GM12864 (cell line): ENCODE measurements around the gene LRRTM4.
"Not testable (repeated sequence)": the region's sequence is repeated elsewhere in the genome, so short reads cannot be mapped to it uniquely, and the experiment has no call there.

Experiments used
- DNase-seq: peaks from one replicate; pipeline ENCODE4 v3.0.0-alpha.2; 2011; ENCODE audit warnings: low read depth
- H3K4me3 ChIP-seq: 2 replicates; pipeline ENCODE4 v1.5.1; 2011; ENCODE audit warnings: mild to moderate bottlenecking, low read depth, low read length, control low read depth
- CTCF ChIP-seq: IDR thresholded peaks from 2 replicates; pipeline ENCODE4 v1.5.1; 2011; ENCODE audit warnings: low read depth, mild to moderate bottlenecking, moderate library complexity, low read length, control low read depth, inconsistent platforms; ENCODE audit errors: missing control alignments

LRRTM4 gene

GRCh38 chr2:76825140-76825970, 696.8 kb downstream of the LRRTM4 start:
- no peak for TF ChIP-seq CTCF
- H3K4me3 ChIP-seq, result no peak overlapping the region
- DNase-seq, result no peak

DNA sequence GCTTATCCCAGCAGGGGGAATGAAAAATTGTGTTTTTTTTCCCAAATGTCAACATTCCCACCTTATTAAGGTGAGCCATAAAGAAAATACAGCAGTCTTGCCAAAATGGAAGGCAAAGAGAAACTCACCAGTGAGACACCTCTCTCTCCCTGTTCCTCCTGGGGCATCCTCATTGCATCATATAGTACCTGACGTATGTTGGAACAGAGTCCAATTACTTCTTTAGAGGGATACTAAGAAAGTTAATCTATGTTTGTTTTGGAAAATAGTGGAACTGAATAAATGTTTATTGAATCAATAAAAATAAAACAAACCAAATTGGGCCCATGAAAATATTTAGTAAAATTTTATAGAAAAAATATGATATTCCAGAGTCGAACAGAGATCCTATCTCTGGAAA, 700.4 kb downstream of the LRRTM4 start:
- H3K4me3 ChIP-seq, result no peak overlapping the region
- no peak for DNase-seq
- no peak for TF ChIP-seq CTCF

- DNase-seq, result no peak
- H3K4me3 ChIP-seq, result no peak overlapping the region
- no peak for TF ChIP-seq CTCF
Observed at GRCh38 chr2:76813084-76813483, 709.1 kb downstream of the LRRTM4 start.

- H3K4me3 ChIP-seq, result no peak overlapping the region
- TF ChIP-seq CTCF, result no peak
- no peak for DNase-seq
Observed at GRCh38 chr2:76812156-76812555, 710.0 kb downstream of the LRRTM4 start.

GRCh38 chr2:76809136-76809535, 713.0 kb downstream of the LRRTM4 start:
- no peak for TF ChIP-seq CTCF
- DNase-seq, result no peak
- H3K4me3 ChIP-seq, result no peak overlapping the region

DNA sequence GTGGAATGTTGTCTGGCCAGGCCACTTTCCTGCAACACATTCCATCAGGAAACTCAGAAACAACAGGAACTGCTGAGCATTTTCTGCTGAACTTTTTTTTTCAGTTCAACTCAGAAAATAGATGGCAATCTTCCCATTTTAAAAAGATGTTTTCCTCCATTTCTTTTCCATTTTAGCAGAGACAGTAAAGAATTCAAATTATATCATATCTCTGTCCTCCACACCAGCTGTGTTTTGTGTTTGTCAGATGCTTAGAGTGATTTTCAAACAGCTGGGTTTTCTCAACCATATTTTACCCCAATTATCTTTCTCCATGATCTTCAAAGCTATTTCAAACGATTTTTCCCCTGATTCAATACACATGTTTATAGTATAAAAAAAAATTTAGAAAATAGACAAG, 713.4 kb downstream of the LRRTM4 start:
- TF ChIP-seq CTCF, result no peak
- DNase-seq, result no peak
- no peak overlapping the region for H3K4me3 ChIP-seq

DNA sequence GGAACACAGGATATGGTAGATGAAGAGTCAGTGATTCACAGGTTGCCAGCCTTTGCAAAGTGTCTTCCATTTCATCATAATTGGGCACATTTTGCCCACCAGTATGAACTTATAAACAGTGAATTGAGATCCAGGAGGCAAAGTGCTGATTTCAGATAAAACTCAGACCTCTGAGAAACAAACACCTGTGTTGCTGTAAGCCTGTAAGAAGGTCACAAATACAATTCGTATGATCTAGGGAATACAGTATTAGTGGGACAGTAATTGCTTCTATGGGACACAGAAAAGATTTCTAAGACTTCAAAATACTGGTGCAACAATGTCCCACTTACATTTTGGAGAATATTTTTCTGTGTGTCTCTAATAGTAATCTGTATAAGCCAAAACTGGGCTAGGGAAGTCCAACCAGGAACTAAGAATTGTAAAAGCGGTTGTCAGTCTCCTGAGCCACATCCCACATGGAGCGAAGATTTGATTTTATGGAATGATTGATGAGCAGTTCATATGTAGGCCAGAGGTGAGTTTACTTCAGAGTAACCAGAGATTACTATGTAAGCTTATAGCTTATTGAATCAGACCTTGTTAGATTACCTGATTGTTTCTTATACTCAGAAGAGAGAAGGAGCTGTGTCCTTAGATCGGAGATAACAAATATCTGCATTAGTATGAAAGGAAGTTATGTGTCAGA, 728.4 kb downstream of the LRRTM4 start:
- no peak for DNase-seq
- no peak overlapping the region for H3K4me3 ChIP-seq
- no peak for TF ChIP-seq CTCF

DNA sequence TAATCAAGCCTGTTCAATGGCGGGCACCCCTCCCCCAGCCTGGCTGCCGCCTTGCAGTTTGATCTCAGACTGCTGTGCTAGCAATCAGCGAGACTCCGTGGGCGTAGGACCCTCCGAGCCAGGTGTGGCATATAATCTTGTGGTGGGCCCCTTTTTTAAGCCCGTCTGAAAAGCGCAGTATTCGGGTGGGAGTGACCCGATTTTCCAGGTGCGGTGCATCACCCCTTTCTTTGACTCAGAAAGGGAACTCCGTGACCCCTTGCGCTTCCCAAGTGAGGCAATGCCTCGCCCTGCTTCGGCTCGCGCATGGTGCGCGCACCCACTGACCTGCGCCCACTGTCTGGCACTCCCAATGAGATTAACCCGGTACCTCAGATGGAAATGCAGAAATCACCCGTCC, 740.9 kb downstream of the LRRTM4 start:
- DNase-seq, H3K4me3 ChIP-seq: not testable (repeated sequence)
